ENCODE data around the gene TRPM3.

TRPM3 gene

GRCh38 chr9:70549926-70550325 lies 571.5 kb downstream of the TRPM3 start:
- H3K9me3 ChIP-seq (ENCODE audit: control insufficient read depth in 5 of 5, low read length in 5 of 5): no peaks in the 10 kb centered on the region
- no peaks in the 10 kb centered on the region for H3K36me3 ChIP-seq (ENCODE audit: control insufficient read depth in 5 of 5, insufficient read depth in 5 of 5, low read length in 5 of 5)
- H3K4me3 ChIP-seq (ENCODE audit: low read depth in 1 of 5, low read length in 5 of 5): no peak overlapping the region
- no peak overlapping the region for H3K27ac ChIP-seq (ENCODE audit: low read depth, low read length)
- peaks cover under 1 to 17% (median 14%) of the 10 kb centered on the region in 5 donors for H3K4me1 ChIP-seq (ENCODE audit: control insufficient read depth in 5 of 5, insufficient read depth in 5 of 5, low read length in 5 of 5)
- H3K27me3 ChIP-seq (ENCODE audit: control insufficient read depth in 5 of 5, insufficient read depth in 4 of 5, low read length in 5 of 5): no peaks in the 10 kb centered on the region
- H3K9ac ChIP-seq (ENCODE audit: low read length in 5 of 5): no peak overlapping the region

GRCh38 chr9:70542311-70542931 lies 579.0 kb downstream of the TRPM3 start:
- Histone ChIP-seq H3K4me3 (ENCODE audit: low read depth in 1 of 5, low read length in 5 of 5) (no peak overlapping the region), H3K4me1 (ENCODE audit: control insufficient read depth in 5 of 5, insufficient read depth in 5 of 5, low read length in 5 of 5) (peaks cover 0 to 5% (median 0%) of the 10 kb centered on the region in 5 donors), H3K36me3 (ENCODE audit: control insufficient read depth in 5 of 5, insufficient read depth in 5 of 5, low read length in 5 of 5) (no peaks in the 10 kb centered on the region), H3K27ac (ENCODE audit: low read depth, low read length) (no peak overlapping the region), H3K9ac (ENCODE audit: low read length in 5 of 5) (no peak overlapping the region), H3K27me3 (ENCODE audit: control insufficient read depth in 5 of 5, insufficient read depth in 4 of 5, low read length in 5 of 5) (no peaks in the 10 kb centered on the region), H3K9me3 (ENCODE audit: control insufficient read depth in 5 of 5, low read length in 5 of 5) (no peaks in the 10 kb centered on the region)

GRCh38 chr9:70540016-70540415 lies 581.4 kb downstream of the TRPM3 start:
- Histone ChIP-seq H3K27ac (ENCODE audit: low read depth, low read length) (no peak overlapping the region), H3K4me3 (ENCODE audit: low read depth in 1 of 5, low read length in 5 of 5) (no peak overlapping the region), H3K4me1 (ENCODE audit: control insufficient read depth in 5 of 5, insufficient read depth in 5 of 5, low read length in 5 of 5) (peaks cover 0 to 16% (median 12%) of the 10 kb centered on the region in 5 donors), H3K36me3 (ENCODE audit: control insufficient read depth in 5 of 5, insufficient read depth in 5 of 5, low read length in 5 of 5) (no peaks in the 10 kb centered on the region), H3K27me3 (ENCODE audit: control insufficient read depth in 5 of 5, insufficient read depth in 4 of 5, low read length in 5 of 5) (no peaks in the 10 kb centered on the region), H3K9me3 (ENCODE audit: control insufficient read depth in 5 of 5, low read length in 5 of 5) (no peaks in the 10 kb centered on the region), H3K9ac (ENCODE audit: low read length in 5 of 5) (no peak overlapping the region)

- H3K9ac ChIP-seq (ENCODE audit: low read length in 5 of 5): no peak overlapping the region
- no peaks in the 10 kb centered on the region for H3K36me3 ChIP-seq (ENCODE audit: control insufficient read depth in 5 of 5, insufficient read depth in 5 of 5, low read length in 5 of 5)
- H3K4me1 ChIP-seq (ENCODE audit: control insufficient read depth in 5 of 5, insufficient read depth in 5 of 5, low read length in 5 of 5): peaks cover 0 to 16% (median 12%) of the 10 kb centered on the region in 5 donors
- no peaks in the 10 kb centered on the region for H3K27me3 ChIP-seq (ENCODE audit: control insufficient read depth in 5 of 5, insufficient read depth in 4 of 5, low read length in 5 of 5)
- H3K4me3 ChIP-seq (ENCODE audit: low read depth in 1 of 5, low read length in 5 of 5): no peak overlapping the region
- no peak overlapping the region for H3K27ac ChIP-seq (ENCODE audit: low read depth, low read length)
- no peaks in the 10 kb centered on the region for H3K9me3 ChIP-seq (ENCODE audit: control insufficient read depth in 5 of 5, low read length in 5 of 5)
These were observed 581.9 kb downstream of the TRPM3 start for GRCh38 chr9:70539526-70539925.

GRCh38 chr9:70539001-70539400 lies 582.4 kb downstream of the TRPM3 start:
- no peak overlapping the region for H3K27ac ChIP-seq (ENCODE audit: low read depth, low read length)
- H3K9ac ChIP-seq (ENCODE audit: low read length in 5 of 5): no peak overlapping the region
- peaks cover 0 to 16% (median 12%) of the 10 kb centered on the region in 5 donors for H3K4me1 ChIP-seq (ENCODE audit: control insufficient read depth in 5 of 5, insufficient read depth in 5 of 5, low read length in 5 of 5)
- no peak overlapping the region for H3K4me3 ChIP-seq (ENCODE audit: low read depth in 1 of 5, low read length in 5 of 5)
- no peaks in the 10 kb centered on the region for H3K36me3 ChIP-seq (ENCODE audit: control insufficient read depth in 5 of 5, insufficient read depth in 5 of 5, low read length in 5 of 5)
- H3K27me3 ChIP-seq (ENCODE audit: control insufficient read depth in 5 of 5, insufficient read depth in 4 of 5, low read length in 5 of 5): no peaks in the 10 kb centered on the region
- no peaks in the 10 kb centered on the region for H3K9me3 ChIP-seq (ENCODE audit: control insufficient read depth in 5 of 5, low read length in 5 of 5)

GRCh38 chr9:70537084-70537483 lies 584.3 kb downstream of the TRPM3 start:
- no peak overlapping the region for H3K27ac ChIP-seq (ENCODE audit: low read depth, low read length)
- no peak overlapping the region for H3K9ac ChIP-seq (ENCODE audit: low read length in 5 of 5)
- peaks cover 0 to 16% (median 12%) of the 10 kb centered on the region in 5 donors for H3K4me1 ChIP-seq (ENCODE audit: control insufficient read depth in 5 of 5, insufficient read depth in 5 of 5, low read length in 5 of 5)
- no peaks in the 10 kb centered on the region for H3K36me3 ChIP-seq (ENCODE audit: control insufficient read depth in 5 of 5, insufficient read depth in 5 of 5, low read length in 5 of 5)
- H3K4me3 ChIP-seq (ENCODE audit: low read depth in 1 of 5, low read length in 5 of 5): no peak overlapping the region
- H3K9me3 ChIP-seq (ENCODE audit: control insufficient read depth in 5 of 5, low read length in 5 of 5): no peaks in the 10 kb centered on the region
- no peaks in the 10 kb centered on the region for H3K27me3 ChIP-seq (ENCODE audit: control insufficient read depth in 5 of 5, insufficient read depth in 4 of 5, low read length in 5 of 5)

GRCh38 chr9:70535546-70536323 lies 585.7 kb downstream of the TRPM3 start:
- Histone ChIP-seq H3K4me1 (ENCODE audit: control insufficient read depth in 5 of 5, insufficient read depth in 5 of 5, low read length in 5 of 5) (peaks cover 0 to 16% (median 12%) of the 10 kb centered on the region in 5 donors), H3K27ac (ENCODE audit: low read depth, low read length) (no peak overlapping the region)

GRCh38 chr9:70534471-70534870 lies 587.0 kb downstream of the TRPM3 start:
- Histone ChIP-seq H3K4me3 (ENCODE audit: low read depth in 1 of 5, low read length in 5 of 5) (no peak overlapping the region), H3K4me1 (ENCODE audit: control insufficient read depth in 5 of 5, insufficient read depth in 5 of 5, low read length in 5 of 5) (peaks cover 0 to 21% (median 13%) of the 10 kb centered on the region in 5 donors), H3K27ac (ENCODE audit: low read depth, low read length) (no peak overlapping the region), H3K36me3 (ENCODE audit: control insufficient read depth in 5 of 5, insufficient read depth in 5 of 5, low read length in 5 of 5) (no peaks in the 10 kb centered on the region), H3K27me3 (ENCODE audit: control insufficient read depth in 5 of 5, insufficient read depth in 4 of 5, low read length in 5 of 5) (no peaks in the 10 kb centered on the region), H3K9ac (ENCODE audit: low read length in 5 of 5) (no peak overlapping the region), H3K9me3 (ENCODE audit: control insufficient read depth in 5 of 5, low read length in 5 of 5) (no peaks in the 10 kb centered on the region)

More at GRCh38 chr9:70535546-70536323, 585.7 kb downstream of the TRPM3 start:
- H3K9me3 ChIP-seq (ENCODE audit: control insufficient read depth in 5 of 5, low read length in 5 of 5): no peaks in the 10 kb centered on the region
- no peaks in the 10 kb centered on the region for H3K36me3 ChIP-seq (ENCODE audit: control insufficient read depth in 5 of 5, insufficient read depth in 5 of 5, low read length in 5 of 5)
- no peak overlapping the region for H3K9ac ChIP-seq (ENCODE audit: low read length in 5 of 5)
- no peaks in the 10 kb centered on the region for H3K27me3 ChIP-seq (ENCODE audit: control insufficient read depth in 5 of 5, insufficient read depth in 4 of 5, low read length in 5 of 5)
- H3K4me3 ChIP-seq (ENCODE audit: low read depth in 1 of 5, low read length in 5 of 5): no peak overlapping the region

- no peaks in the 10 kb centered on the region for H3K9me3 ChIP-seq (ENCODE audit: control insufficient read depth in 5 of 5, low read length in 5 of 5)
- no peaks in the 10 kb centered on the region for H3K27me3 ChIP-seq (ENCODE audit: control insufficient read depth in 5 of 5, insufficient read depth in 4 of 5, low read length in 5 of 5)
- no peak overlapping the region for H3K4me3 ChIP-seq (ENCODE audit: low read depth in 1 of 5, low read length in 5 of 5)
- no peak overlapping the region for H3K9ac ChIP-seq (ENCODE audit: low read length in 5 of 5)
- no peak overlapping the region for H3K27ac ChIP-seq (ENCODE audit: low read depth, low read length)
- peaks cover 0 to 22% (median 13%) of the 10 kb centered on the region in 5 donors for H3K4me1 ChIP-seq (ENCODE audit: control insufficient read depth in 5 of 5, insufficient read depth in 5 of 5, low read length in 5 of 5)
- H3K36me3 ChIP-seq (ENCODE audit: control insufficient read depth in 5 of 5, insufficient read depth in 5 of 5, low read length in 5 of 5): no peaks in the 10 kb centered on the region
These were observed 587.4 kb downstream of the TRPM3 start for GRCh38 chr9:70534061-70534460.

GRCh38 chr9:70533492-70533891 lies 587.9 kb downstream of the TRPM3 start:
- Histone ChIP-seq H3K9ac (ENCODE audit: low read length in 5 of 5) (no peak overlapping the region), H3K4me3 (ENCODE audit: low read depth in 1 of 5, low read length in 5 of 5) (no peak overlapping the region), H3K36me3 (ENCODE audit: control insufficient read depth in 5 of 5, insufficient read depth in 5 of 5, low read length in 5 of 5) (no peaks in the 10 kb centered on the region), H3K27ac (ENCODE audit: low read depth, low read length) (no peak overlapping the region), H3K27me3 (ENCODE audit: control insufficient read depth in 5 of 5, insufficient read depth in 4 of 5, low read length in 5 of 5) (no peaks in the 10 kb centered on the region), H3K9me3 (ENCODE audit: control insufficient read depth in 5 of 5, low read length in 5 of 5) (no peaks in the 10 kb centered on the region), H3K4me1 (ENCODE audit: control insufficient read depth in 5 of 5, insufficient read depth in 5 of 5, low read length in 5 of 5) (peaks cover 0 to 21% (median 16%) of the 10 kb centered on the region in 5 donors)

Data from subcutaneous abdominal adipose tissue (tissue), 5 donors.